Stimulated activated effector memory CD8-positive, alpha-beta T cell treated with anti-CD3 and anti-CD28 coated beads, Interleukin-12 subunit alpha, Interleukin-12 subunit beta, amount 100 ng/mL, for 72 hours (primary cell): ENCODE measurements around the gene DOCK4.

Experiments
- ATAC-seq: fragments of 150-1000 bp; cut with Tn5 transposase; 2 replicates; pipeline ENCODE4 v1.10.0; 2021
- DNase-seq, 2 donors: peaks; one replicate each; pipeline ENCODE4 v3.0.0; 2021 to 2022; ENCODE audit warnings: low spot score in 2 of 2
- H3K27ac Mint-ChIP-seq: one replicate; pipeline ENCODE4 v1.8.0; 2022; ENCODE audit warnings: mild to moderate bottlenecking, mixed read lengths
- H3K36me3 Mint-ChIP-seq: one replicate; pipeline ENCODE4 v1.8.0; 2022; ENCODE audit warnings: mild to moderate bottlenecking, mixed read lengths
- H3K4me1 Mint-ChIP-seq: one replicate; pipeline ENCODE4 v1.8.0; 2022; ENCODE audit warnings: mixed read lengths
- H3K4me3 Mint-ChIP-seq: one replicate; pipeline ENCODE4 v1.8.0; 2022; ENCODE audit warnings: mild to moderate bottlenecking, mixed read lengths
- H3K9me3 Mint-ChIP-seq: one replicate; pipeline ENCODE4 v1.8.0; 2022; ENCODE audit warnings: mixed read lengths

DOCK4 gene

GRCh38 chr7:112144284-112145059 lies 61.7 kb downstream of the DOCK4 start:
- DNase-seq (no peak), ATAC-seq (no peak)
- H3K4me3 Mint-ChIP-seq: no peak overlapping the region
- H3K4me1 Mint-ChIP-seq: no peaks in the 10 kb centered on the region
- H3K27ac Mint-ChIP-seq: no peak overlapping the region
- no peaks in the 10 kb centered on the region for H3K36me3 Mint-ChIP-seq
- no peaks in the 10 kb centered on the region for H3K9me3 Mint-ChIP-seq

GRCh38 chr7:112143582-112143981 lies 62.6 kb downstream of the DOCK4 start:
- Mint-ChIP-seq H3K4me3 (no peak overlapping the region), H3K36me3 (no peaks in the 10 kb centered on the region), H3K27ac (no peak overlapping the region), H3K4me1 (no peaks in the 10 kb centered on the region), H3K9me3 (no peaks in the 10 kb centered on the region)
- DNase-seq (no peak), ATAC-seq (no peak)

- no peak for ATAC-seq
- no peaks in the 10 kb centered on the region for H3K36me3 Mint-ChIP-seq
- no peak for DNase-seq
- no peaks in the 10 kb centered on the region for H3K9me3 Mint-ChIP-seq
- no peak overlapping the region for H3K27ac Mint-ChIP-seq
- no peaks in the 10 kb centered on the region for H3K4me1 Mint-ChIP-seq
- H3K4me3 Mint-ChIP-seq: no peak overlapping the region
Measured at GRCh38 chr7:112143136-112143535, 63.1 kb downstream of the DOCK4 start.

- no peak for ATAC-seq
- Mint-ChIP-seq H3K4me1 (no peaks in the 10 kb centered on the region), H3K27ac (no peak overlapping the region), H3K36me3 (no peaks in the 10 kb centered on the region), H3K9me3 (no peaks in the 10 kb centered on the region), H3K4me3 (no peak overlapping the region)
- DNase-seq: no peak
Measured at GRCh38 chr7:112140600-112140999, 65.6 kb downstream of the DOCK4 start.

GRCh38 chr7:112138938-112139337 lies 67.3 kb downstream of the DOCK4 start:
- Mint-ChIP-seq H3K9me3 (no peaks in the 10 kb centered on the region), H3K27ac (no peak overlapping the region), H3K4me3 (no peak overlapping the region), H3K4me1 (no peaks in the 10 kb centered on the region), H3K36me3 (no peaks in the 10 kb centered on the region)
- ATAC-seq: no peak
- no peak for DNase-seq

GRCh38 chr7:112138325-112138852 lies 67.8 kb downstream of the DOCK4 start:
- H3K4me1 Mint-ChIP-seq: no peaks in the 10 kb centered on the region
- DNase-seq: no peak
- no peak overlapping the region for H3K27ac Mint-ChIP-seq
- no peak overlapping the region for H3K4me3 Mint-ChIP-seq
- no peaks in the 10 kb centered on the region for H3K9me3 Mint-ChIP-seq
- no peaks in the 10 kb centered on the region for H3K36me3 Mint-ChIP-seq
- no peak for ATAC-seq

GRCh38 chr7:112137141-112138101 lies 68.8 kb downstream of the DOCK4 start:
- H3K27ac Mint-ChIP-seq: no peak overlapping the region
- ATAC-seq: no peak
- H3K4me1 Mint-ChIP-seq: no peaks in the 10 kb centered on the region
- no peaks in the 10 kb centered on the region for H3K9me3 Mint-ChIP-seq
- no peak for DNase-seq
- no peaks in the 10 kb centered on the region for H3K36me3 Mint-ChIP-seq
- no peak overlapping the region for H3K4me3 Mint-ChIP-seq

- H3K36me3 Mint-ChIP-seq: no peaks in the 10 kb centered on the region
- ATAC-seq (no peak), DNase-seq (no peak)
- H3K27ac Mint-ChIP-seq: no peak overlapping the region
- H3K4me3 Mint-ChIP-seq: no peak overlapping the region
- H3K4me1 Mint-ChIP-seq: no peaks in the 10 kb centered on the region
- no peaks in the 10 kb centered on the region for H3K9me3 Mint-ChIP-seq
Measured at GRCh38 chr7:112136271-112137008, 69.8 kb downstream of the DOCK4 start.

GRCh38 chr7:112135815-112136214 lies 70.4 kb downstream of the DOCK4 start:
- H3K36me3 Mint-ChIP-seq: no peaks in the 10 kb centered on the region
- DNase-seq (no peak), ATAC-seq (no peak)
- H3K9me3 Mint-ChIP-seq: no peaks in the 10 kb centered on the region
- H3K4me1 Mint-ChIP-seq: no peaks in the 10 kb centered on the region
- H3K4me3 Mint-ChIP-seq: no peak overlapping the region
- H3K27ac Mint-ChIP-seq: no peak overlapping the region

- H3K36me3 Mint-ChIP-seq: no peaks in the 10 kb centered on the region
- H3K9me3 Mint-ChIP-seq: no peaks in the 10 kb centered on the region
- no peak for DNase-seq
- no peak overlapping the region for H3K4me3 Mint-ChIP-seq
- H3K27ac Mint-ChIP-seq: no peak overlapping the region
- H3K4me1 Mint-ChIP-seq: no peaks in the 10 kb centered on the region
- ATAC-seq: no peak
Measured at GRCh38 chr7:112134039-112134438, 72.2 kb downstream of the DOCK4 start.

- no peaks in the 10 kb centered on the region for H3K9me3 Mint-ChIP-seq
- no peaks in the 10 kb centered on the region for H3K4me1 Mint-ChIP-seq
- ATAC-seq (no peak), DNase-seq (no peak)
- H3K27ac Mint-ChIP-seq: no peak overlapping the region
- H3K4me3 Mint-ChIP-seq: no peak overlapping the region
- H3K36me3 Mint-ChIP-seq: no peaks in the 10 kb centered on the region
Measured at GRCh38 chr7:112133328-112133727, 72.9 kb downstream of the DOCK4 start.

- no peaks in the 10 kb centered on the region for H3K36me3 Mint-ChIP-seq
- ATAC-seq: no peak
- H3K27ac Mint-ChIP-seq: no peak overlapping the region
- no peak for DNase-seq
- no peaks in the 10 kb centered on the region for H3K4me1 Mint-ChIP-seq
- no peaks in the 10 kb centered on the region for H3K9me3 Mint-ChIP-seq
- no peak overlapping the region for H3K4me3 Mint-ChIP-seq
Measured at GRCh38 chr7:112132051-112132694, 74.0 kb downstream of the DOCK4 start.

- no peak overlapping the region for H3K27ac Mint-ChIP-seq
- H3K4me1 Mint-ChIP-seq: no peaks in the 10 kb centered on the region
- DNase-seq (no peak), ATAC-seq (no peak)
- H3K9me3 Mint-ChIP-seq: no peaks in the 10 kb centered on the region
- H3K36me3 Mint-ChIP-seq: no peaks in the 10 kb centered on the region
- no peak overlapping the region for H3K4me3 Mint-ChIP-seq
Measured at GRCh38 chr7:112130729-112131410, 75.3 kb downstream of the DOCK4 start.

- Mint-ChIP-seq H3K4me1 (no peaks in the 10 kb centered on the region), H3K27ac (no peak overlapping the region), H3K9me3 (no peaks in the 10 kb centered on the region), H3K4me3 (no peak overlapping the region), H3K36me3 (no peaks in the 10 kb centered on the region)
- no peak for ATAC-seq
- DNase-seq: no peak
Measured at GRCh38 chr7:112129655-112130323, 76.4 kb downstream of the DOCK4 start.
